Hypothalamus (tissue), 51 donors: Measurements from ENCODE around the gene JAKMIP2.

Source experiments
- DNase-seq, 51 donors: peaks; one replicate each; lab custom pipeline; 2025; lab: John Stamatoyannopoulos, UW

Gene JAKMIP2

DNA sequence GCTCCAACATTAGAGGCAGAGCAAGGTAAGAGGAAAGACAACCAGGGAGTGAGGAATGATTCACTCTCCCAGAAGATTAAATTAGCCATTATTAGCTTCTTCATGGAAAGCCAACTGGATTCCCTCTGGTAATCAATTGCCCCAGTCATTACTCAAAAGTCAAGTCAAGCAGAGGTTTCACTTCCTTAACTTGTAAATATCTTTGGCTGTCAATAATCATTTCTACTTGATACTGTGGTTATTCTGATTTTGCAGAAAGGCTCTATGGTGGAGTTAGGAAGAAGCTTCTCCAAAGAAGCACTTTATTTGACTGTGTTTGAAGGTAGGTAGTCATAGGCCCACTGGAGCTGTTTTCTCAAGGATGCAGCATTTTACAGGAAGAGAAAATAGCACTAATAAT is 78.0 kb downstream of the JAKMIP2 start:
- DNase-seq: no peak

GRCh38 chr5:147701468-147701867 is 81.1 kb downstream of the JAKMIP2 start:
- no peak for DNase-seq

DNA sequence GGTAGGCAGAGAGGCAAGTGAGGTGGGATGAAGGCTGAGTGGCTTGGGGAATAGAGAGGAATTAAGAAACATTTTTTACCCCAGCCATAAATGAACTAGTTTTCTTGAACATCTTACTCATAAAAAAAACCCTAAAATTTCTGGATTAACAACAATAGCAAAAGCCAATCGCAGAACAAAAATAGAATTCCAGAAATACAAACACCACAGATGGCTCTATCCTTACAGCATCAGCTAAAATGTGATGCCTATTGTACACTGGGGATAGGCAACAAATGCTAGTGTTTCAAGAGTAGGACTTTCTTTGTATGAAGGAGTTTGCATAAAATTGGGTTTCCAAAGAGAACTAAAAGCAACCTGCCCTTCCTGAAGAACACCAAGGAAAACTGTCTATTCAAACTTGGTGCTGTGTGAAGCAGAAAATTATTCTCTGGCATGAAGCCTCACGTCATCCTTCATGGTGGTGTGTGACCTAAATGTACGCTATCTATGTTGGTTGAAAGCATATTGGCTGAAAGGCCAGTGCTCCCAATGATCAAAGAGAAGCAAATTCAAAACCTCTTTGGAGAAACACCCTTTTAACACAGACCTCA is 82.9 kb downstream of the JAKMIP2 start:
- no peak for DNase-seq

GRCh38 chr5:147697380-147697779 is 85.1 kb downstream of the JAKMIP2 start:
- DNase-seq: no peak

DNA sequence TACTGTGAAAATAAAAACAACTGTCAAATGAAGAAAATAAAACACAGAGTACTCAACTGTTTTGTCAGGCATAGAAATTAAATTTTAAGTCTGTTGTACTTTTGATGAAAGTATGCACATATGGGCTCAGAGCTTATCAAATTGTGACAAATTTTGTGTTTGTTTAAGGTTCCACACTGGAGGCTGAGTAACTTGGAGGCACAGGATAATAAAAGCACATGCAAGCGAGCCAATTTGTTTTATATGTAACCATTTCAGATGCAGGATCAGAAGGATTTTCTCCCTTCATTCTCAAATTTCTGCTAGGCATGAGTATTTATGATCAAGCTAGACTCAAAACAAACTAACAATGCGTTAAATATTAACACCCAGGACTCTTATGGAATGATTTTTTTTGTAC is 87.8 kb downstream of the JAKMIP2 start:
- no peak for DNase-seq

GRCh38 chr5:147693233-147693632 is 89.3 kb downstream of the JAKMIP2 start:
- DNase-seq: no peak

DNA sequence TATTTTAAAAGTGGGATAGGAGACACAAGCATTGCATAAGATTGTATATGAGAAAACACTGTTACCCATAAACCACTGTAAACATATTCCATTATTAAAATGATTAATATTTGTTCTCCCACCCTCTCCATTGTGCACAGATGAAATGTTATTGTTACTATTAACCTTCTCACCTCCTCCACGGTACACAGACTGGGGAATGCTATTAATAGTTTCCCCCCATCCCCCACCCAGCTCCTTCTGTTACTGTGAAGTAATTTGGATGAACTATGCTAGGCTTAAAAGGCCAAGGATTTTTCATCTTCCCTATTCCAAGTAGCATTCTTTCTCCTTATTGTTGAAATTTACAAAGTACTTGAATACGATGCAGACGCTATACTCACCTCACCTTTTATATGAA is 91.4 kb downstream of the JAKMIP2 start:
- no peak for DNase-seq

- DNase-seq: no peak
Measured at GRCh38 chr5:147690595-147690994, 91.9 kb downstream of the JAKMIP2 start.

DNA sequence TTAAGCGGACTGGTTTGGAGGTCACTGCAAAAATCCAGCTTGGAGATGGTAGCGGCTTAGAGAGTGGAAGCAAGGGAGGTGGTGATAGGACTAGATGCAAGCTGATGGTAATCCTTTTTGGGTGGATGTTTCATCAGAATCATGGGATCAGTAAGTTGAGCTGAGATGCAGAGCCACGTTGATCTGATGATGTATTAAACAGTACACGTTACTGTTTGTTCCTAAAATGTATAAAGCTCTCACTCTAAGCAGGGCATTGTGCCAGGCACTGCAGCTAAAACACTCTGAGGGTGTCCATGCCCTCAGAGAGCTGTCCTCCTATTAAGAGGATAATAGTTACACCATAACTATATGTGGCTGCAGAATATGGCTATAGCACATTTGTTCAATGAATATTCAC is 93.1 kb downstream of the JAKMIP2 start:
- no peak for DNase-seq

DNA sequence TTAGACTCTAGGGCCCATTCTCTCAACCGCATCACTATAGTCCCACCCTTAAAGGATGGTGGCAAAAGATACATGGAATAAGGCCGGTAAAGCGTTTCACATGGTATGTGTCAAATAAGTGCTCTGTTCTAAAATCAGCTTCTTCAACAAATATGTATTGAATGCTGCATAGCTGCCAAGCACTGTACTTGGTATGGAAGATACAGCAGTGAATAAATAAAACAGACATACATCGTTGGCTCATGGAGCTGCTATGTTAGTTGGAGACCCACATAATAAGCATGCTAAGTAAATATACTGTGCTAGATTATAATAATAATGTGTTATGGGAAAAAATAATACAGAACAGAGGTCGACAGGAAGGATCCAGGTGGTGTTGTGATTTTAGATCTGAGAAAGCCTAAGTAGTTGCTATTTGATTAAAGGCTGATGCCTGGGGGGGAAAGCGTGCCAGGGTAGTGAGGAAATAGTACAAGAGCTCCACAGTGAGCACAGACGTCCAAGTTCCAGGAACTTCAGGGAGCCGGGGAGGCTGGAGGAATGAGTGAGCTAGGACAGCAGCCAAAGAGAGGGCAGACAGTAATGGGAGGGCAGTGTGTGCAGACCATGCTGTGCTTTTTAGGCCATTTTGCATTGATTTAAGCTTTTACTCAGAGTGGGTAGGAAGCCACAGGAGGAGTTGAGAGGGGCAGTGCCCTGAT is 93.7 kb downstream of the JAKMIP2 start:
- peak in 39 of 51 donors; percentile 6 to 73 (median 41) for DNase-seq

DNA sequence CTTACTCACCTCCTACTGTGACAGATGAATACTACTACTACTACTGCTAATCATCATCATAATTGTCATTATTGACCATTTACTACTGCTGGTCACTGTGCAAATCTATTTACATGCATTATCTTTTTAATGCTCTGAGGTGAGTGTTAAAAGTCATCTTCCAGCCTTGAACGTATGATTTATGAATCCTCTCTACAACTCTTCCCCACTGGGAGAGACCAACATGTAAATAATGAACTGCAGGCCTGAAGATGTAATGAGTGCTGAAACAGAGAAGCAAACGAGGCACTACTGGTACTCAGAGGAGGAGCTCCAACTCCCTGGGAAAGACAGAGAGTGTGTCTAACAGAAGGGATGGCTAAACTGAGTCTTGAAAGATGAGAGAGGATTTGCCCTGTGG is 95.4 kb downstream of the JAKMIP2 start:
- DNase-seq: no peak

DNA sequence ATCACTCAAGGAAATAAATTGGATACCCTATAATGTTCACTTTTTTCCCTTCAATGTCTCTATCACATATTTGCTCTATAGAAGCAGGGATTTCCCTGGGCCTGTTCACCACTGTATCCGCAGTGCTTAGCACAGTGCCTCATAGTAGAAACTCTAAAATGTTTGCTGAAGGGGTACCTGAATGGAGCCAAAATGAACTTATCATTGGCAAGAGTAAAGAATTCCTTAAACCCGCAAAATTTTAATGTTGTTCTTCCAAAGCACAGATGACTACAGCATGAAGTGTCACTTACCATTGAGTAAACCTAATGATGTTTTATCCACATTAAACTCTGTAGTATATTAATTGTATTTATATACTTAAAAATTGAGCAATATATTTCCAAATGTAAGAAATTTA is 96.1 kb downstream of the JAKMIP2 start:
- DNase-seq: no peak

GRCh38 chr5:147685993-147686392 is 96.5 kb downstream of the JAKMIP2 start:
- DNase-seq: peak in 7 of 51 donors; percentile 0 to 17 (median 7)

GRCh38 chr5:147675168-147675567 is 107.4 kb downstream of the JAKMIP2 start:
- no peak for DNase-seq

DNA sequence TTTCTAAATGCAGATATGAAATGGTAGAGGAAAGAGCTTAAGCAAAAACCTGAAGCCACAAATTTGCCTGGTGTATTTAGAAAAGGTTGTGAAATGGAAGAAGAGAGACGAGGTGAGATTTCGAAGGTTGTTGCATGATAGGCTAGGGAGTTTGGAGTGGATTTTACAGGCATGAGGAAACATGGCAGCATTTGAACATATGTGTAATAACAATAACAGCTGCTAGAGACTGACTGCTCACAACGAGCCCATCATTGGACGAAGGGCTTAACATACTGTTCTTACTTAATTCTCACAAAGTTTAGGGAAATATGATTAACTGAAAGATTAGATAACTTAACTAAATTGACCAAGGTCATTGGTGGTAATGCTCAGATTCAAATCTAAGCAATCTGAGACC is 108.1 kb downstream of the JAKMIP2 start:
- no peak for DNase-seq

DNA sequence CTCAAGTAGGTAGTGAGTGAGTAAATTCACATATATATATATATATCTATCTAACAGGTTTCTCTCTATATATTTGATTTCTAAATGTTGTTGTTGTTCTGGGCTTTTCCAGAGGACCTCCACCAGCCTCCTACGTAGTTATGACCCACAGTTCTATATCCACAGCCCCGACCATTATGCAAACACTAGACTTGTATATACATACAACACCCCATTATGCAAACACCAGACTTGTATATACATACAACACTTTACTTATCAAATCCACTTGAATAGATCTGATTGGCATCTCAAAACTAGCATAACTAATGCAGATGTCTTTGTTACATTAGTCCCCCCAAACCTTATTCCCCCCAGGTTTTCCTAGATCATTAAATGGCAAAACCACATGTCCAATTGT is 108.7 kb downstream of the JAKMIP2 start:
- no peak for DNase-seq

DNA sequence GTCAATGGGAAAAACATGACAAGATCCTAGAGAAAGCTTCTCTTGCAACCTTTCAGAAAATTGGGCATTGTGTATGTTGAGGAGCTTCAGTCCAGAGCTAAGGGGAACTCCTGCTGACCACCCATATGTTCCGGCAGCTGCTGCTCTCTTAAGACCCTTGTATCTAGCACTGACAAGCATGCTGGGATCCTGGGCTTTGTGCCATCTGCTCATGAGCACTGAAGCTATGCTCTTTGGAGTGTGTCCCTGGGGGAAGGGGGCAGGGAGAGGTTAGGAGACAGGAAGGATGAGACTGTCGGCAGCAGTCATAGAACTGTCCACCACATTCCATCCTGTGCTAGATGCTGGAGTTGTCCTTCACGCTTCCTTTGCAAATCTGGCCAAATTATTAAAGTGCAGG is 109.3 kb downstream of the JAKMIP2 start:
- DNase-seq: peak in 20 of 51 donors; percentile 1 to 43 (median 22)

DNA sequence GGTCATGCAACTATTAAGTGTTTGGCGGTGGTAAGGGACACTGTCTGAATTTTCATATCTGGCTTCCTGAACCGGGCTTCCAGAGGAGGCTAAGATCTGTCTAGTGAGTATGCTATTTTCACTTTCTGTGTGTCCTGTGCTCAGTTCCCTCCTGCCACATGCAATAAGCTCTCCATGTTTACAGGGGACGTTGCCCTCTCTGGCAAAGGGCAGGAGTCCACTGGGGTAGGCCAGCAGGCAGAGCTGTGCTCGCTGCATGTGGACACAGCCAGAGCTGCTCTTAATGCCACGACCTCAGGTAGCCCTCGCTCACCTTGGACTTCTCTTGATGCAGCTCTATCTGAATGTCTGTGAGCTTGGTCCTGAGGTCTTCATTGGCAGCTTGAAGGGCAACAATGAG is 111.2 kb downstream of the JAKMIP2 start:
- no peak for DNase-seq

GRCh38 chr5:147670815-147671214 is 111.7 kb downstream of the JAKMIP2 start:
- DNase-seq: no peak

- peak in 15 of 51 donors; percentile 3 to 56 (median 17) for DNase-seq
Measured at GRCh38 chr5:147669169-147669869, 113.2 kb downstream of the JAKMIP2 start.

GRCh38 chr5:147668385-147668784 is 114.1 kb downstream of the JAKMIP2 start:
- DNase-seq: no peak

GRCh38 chr5:147667363-147667762 is 115.2 kb downstream of the JAKMIP2 start:
- DNase-seq: no peak
